Measurements from ENCODE around the gene DLX4. TPM values are rescaled to one million over a fixed set of nuclear protein-coding genes. Genes with fewer than 3 reads are reported as not detected.

Gene DLX4
- total RNA-seq, 2 experiments from 2014 or later, result 0.17 to 0.35 TPM

DNA sequence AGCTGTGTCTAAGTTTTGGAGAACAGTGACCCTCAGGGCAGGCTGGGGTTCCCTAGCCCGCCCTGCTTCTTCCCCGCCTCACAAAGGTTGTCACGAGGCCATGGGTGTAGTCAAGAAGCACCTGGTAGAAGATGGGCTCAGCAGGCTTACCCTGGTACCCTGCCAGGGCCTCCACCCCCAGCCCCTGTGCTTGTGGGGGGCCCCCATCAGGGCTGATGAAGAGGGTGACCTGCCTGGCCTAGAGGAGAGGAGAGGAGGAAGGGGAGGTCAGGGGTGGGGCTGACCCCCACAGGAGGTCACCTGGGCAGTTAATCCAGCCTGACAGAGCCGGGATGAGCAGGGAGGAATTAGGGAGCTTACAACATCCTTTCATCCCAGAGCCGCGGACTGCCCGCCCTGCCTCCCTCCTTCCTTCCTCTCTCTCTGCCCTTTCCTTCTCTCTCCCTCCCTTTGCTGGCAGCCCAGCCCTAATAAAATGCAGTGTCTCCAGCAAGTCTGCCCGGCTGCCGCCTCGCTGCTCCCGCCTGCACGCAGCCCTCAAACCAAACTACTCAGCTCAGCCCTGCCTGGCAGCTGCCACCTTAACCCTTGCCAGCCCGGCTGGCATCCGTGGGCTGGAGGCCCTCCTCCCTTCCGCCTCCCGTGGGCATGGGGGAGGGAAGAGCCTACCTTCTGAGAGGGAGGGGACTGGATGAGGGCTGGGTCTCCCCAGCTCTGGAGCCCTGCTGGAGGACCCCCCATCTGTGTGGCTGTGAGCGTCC is 18.9 kb downstream of the DLX4 start:
- Mint-ChIP-seq H3K27me3 (peaks cover 64% of the 10 kb centered on the region), H3K36me3 (ENCODE audit: low read depth) (no peaks in the 10 kb centered on the region), H3K4me3 (no peak overlapping the region), H3K4me1 (peaks cover 2% of the 10 kb centered on the region), H3K9me3 (no peaks in the 10 kb centered on the region), H3K27ac (no peak overlapping the region)
- POLR2A ChIA-PET, result no interaction called here
- no peak for DNase-seq
- CTCF ChIA-PET, result interaction anchor here (0.6 to 1.9 kb wide), 4 partner anchors 9 to 234 kb away, joined by 3 to 6 read pairs (median 4); no protein-coding TSS in a partner anchor

- Mint-ChIP-seq H3K27me3 (peaks cover 70% of the 10 kb centered on the region), H3K27ac (no peak overlapping the region), H3K36me3 (ENCODE audit: low read depth) (peaks cover 2% of the 10 kb centered on the region), H3K4me1 (peaks cover 10% of the 10 kb centered on the region), H3K9me3 (no peaks in the 10 kb centered on the region), H3K4me3 (no peak overlapping the region)
- POLR2A ChIA-PET, result no interaction called here
- CTCF ChIA-PET, result interaction anchor here (0.5 to 1.4 kb wide), 9 partner anchors 10 to 407 kb away, joined by 3 to 5 read pairs (median 4); partner anchors contain the start of gene PDK2
- no peak for DNase-seq
Measured at GRCh38 chr17:49989518-49989880, 20.5 kb downstream of the DLX4 start.

GRCh38 chr17:49990331-49990730 is 21.3 kb downstream of the DLX4 start:
- no peak overlapping the region for H3K27ac Mint-ChIP-seq
- ChIA-PET POLR2A (no interaction called here), CTCF (interaction anchor here (0.5 to 1.2 kb wide), 8 partner anchors 34 to 407 kb away, joined by 3 to 5 read pairs (median 4); no protein-coding TSS in a partner anchor)
- no peaks in the 10 kb centered on the region for H3K9me3 Mint-ChIP-seq
- H3K27me3 Mint-ChIP-seq, result peaks cover 79% of the 10 kb centered on the region
- peaks cover 4% of the 10 kb centered on the region for H3K36me3 Mint-ChIP-seq (ENCODE audit: low read depth)
- no peak overlapping the region for H3K4me3 Mint-ChIP-seq
- H3K4me1 Mint-ChIP-seq, result peaks cover 16% of the 10 kb centered on the region
- no peak for DNase-seq

- Mint-ChIP-seq H3K27ac (no peak overlapping the region), H3K4me3 (no peak overlapping the region), H3K9me3 (no peaks in the 10 kb centered on the region), H3K4me1 (peaks cover 19% of the 10 kb centered on the region), H3K27me3 (peaks cover 83% of the 10 kb centered on the region), H3K36me3 (ENCODE audit: low read depth) (peaks cover 5% of the 10 kb centered on the region)
- no peak for DNase-seq
- ChIA-PET POLR2A (no interaction called here), CTCF (interaction anchor here (0.7 to 1.0 kb wide), 2 partner anchors 35 to 142 kb away, joined by 3 read pairs; no protein-coding TSS in a partner anchor)
Measured at GRCh38 chr17:49990921-49991320, 21.9 kb downstream of the DLX4 start.

DNA sequence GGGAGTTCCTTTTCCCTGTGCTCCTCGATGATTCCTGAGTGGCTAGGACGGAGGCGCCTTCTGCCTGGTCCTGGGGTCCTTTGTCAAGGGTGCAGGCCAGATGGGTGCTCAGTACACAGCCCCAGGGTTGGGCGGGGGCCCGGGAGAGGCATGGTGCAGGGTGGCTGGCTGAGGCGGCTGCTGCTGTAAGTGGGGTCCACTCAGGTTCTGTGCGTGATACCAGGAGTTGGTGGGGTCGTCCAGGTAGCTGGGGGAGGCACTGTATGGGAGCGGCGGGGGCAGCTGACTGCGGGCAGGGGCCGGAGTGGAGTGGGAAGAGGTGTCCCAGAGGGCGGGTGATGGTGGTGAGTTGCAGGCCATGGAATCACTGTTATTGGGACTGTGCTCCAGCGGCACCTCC is 22.4 kb downstream of the DLX4 start:
- no peak for DNase-seq
- H3K27ac Mint-ChIP-seq, result no peak overlapping the region
- no peaks in the 10 kb centered on the region for H3K9me3 Mint-ChIP-seq
- POLR2A ChIA-PET, result no interaction called here
- H3K36me3 Mint-ChIP-seq (ENCODE audit: low read depth), result peaks cover 5% of the 10 kb centered on the region
- CTCF ChIA-PET, result no interaction called here
- H3K27me3 Mint-ChIP-seq, result peaks cover 87% of the 10 kb centered on the region
- no peak overlapping the region for H3K4me3 Mint-ChIP-seq
- H3K4me1 Mint-ChIP-seq, result peaks cover 24% of the 10 kb centered on the region

GRCh38 chr17:49992191-49992932 is 23.4 kb downstream of the DLX4 start:
- Mint-ChIP-seq H3K4me3 (no peak overlapping the region), H3K27me3 (peaks cover 83% of the 10 kb centered on the region)
- POLR2A ChIA-PET, result no interaction called here

GRCh38 chr17:49992933-49993422 is 24.0 kb downstream of the DLX4 start:
- ChIA-PET POLR2A (no interaction called here), CTCF (interaction anchor here (5.7 kb wide), 1 partner anchor 15 kb away, joined by 41 read pairs; no protein-coding TSS in a partner anchor)

More at GRCh38 chr17:49992191-49992932, 23.4 kb downstream of the DLX4 start:
- DNase-seq, result no peak
- no peaks in the 10 kb centered on the region for H3K9me3 Mint-ChIP-seq
- H3K4me1 Mint-ChIP-seq, result peaks cover 27% of the 10 kb centered on the region
- H3K36me3 Mint-ChIP-seq (ENCODE audit: low read depth), result peaks cover 5% of the 10 kb centered on the region
- H3K27ac Mint-ChIP-seq, result no peak overlapping the region
- CTCF ChIA-PET, result no interaction called here

GRCh38 chr17:49993423-49994060 is 24.6 kb downstream of the DLX4 start:
- Mint-ChIP-seq H3K4me3 (peak overlapping the region; percentile 55), H3K36me3 (ENCODE audit: low read depth) (peaks cover 5% of the 10 kb centered on the region), H3K27ac (peak overlapping the region; percentile 57), H3K4me1 (peaks cover 32% of the 10 kb centered on the region), H3K27me3 (peaks cover 75% of the 10 kb centered on the region), H3K9me3 (no peaks in the 10 kb centered on the region)
- POLR2A ChIA-PET, result no interaction called here
- DNase-seq, result peak; percentile 38
- CTCF ChIA-PET, result interaction anchor here (1.1 to 6.3 kb wide), 3 partner anchors 15 to 132 kb away, joined by 3 to 51 read pairs (median 41); no protein-coding TSS in a partner anchor

More at GRCh38 chr17:49992933-49993422, 24.0 kb downstream of the DLX4 start:
- Mint-ChIP-seq H3K36me3 (ENCODE audit: low read depth) (peaks cover 5% of the 10 kb centered on the region), H3K4me1 (peaks cover 27% of the 10 kb centered on the region), H3K9me3 (no peaks in the 10 kb centered on the region), H3K27me3 (peaks cover 81% of the 10 kb centered on the region), H3K4me3 (peak overlapping the region; percentile 57), H3K27ac (no peak overlapping the region)
- no peak for DNase-seq

- DNase-seq, result no peak
Measured at GRCh38 chr17:49994085-49995054, 25.4 kb downstream of the DLX4 start.

DNA sequence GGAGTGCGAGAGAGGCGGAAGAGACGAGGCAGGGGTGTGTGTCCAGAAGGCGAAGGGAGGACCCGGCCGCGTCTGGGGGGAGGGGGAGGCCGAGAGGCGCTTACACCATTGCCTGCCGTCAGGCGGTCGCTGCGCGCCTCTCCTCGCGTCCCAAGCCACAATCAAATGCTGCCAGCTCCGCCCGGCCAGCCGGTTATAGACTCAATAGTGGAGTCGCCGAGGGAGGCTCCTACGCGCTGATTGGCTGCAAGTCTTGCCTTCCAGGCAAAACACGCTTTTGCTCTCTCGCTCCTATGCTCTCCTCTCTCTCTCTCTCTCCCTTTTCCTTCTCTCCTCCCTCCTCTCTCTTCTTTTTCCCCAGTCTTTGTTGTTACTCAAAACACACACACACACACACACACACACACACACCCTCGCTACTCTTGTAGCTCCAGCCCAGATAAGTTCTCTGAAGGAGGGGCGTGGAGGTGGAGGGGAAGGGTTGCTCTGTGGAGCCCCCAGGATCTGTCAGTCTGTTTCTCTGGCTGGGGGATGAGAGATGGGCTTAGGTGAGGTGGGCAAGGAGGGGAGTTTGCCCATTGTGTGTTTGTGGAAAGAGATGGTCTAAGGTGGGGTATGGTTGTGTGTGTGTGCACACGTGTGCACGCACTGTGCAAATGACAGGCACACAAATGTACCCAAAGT is 26.2 kb downstream of the DLX4 start, which contains the start of gene DLX3:
Gene DLX3, minus strand, starts transcription at position 170 of the 684 bp plus-strand sequence. CDS start 226 bp downstream, outside the sequence.
- H3K36me3 Mint-ChIP-seq (ENCODE audit: low read depth), result peaks cover 5% of the 10 kb centered on the region
- no peak for DNase-seq
- CTCF ChIA-PET, result interaction anchor here (0.6 to 6.3 kb wide), 10 partner anchors 11 to 133 kb away, joined by 3 to 51 read pairs (median 7); no protein-coding TSS in a partner anchor
- peak within 1 kb of the TSS; percentile 6 for H3K27ac Mint-ChIP-seq
- H3K27me3 Mint-ChIP-seq, result peaks cover 70% of the 10 kb centered on the region
- POLR2A ChIA-PET, result no interaction called here
- H3K4me1 Mint-ChIP-seq, result peaks cover 33% of the 10 kb centered on the region
- peak within 1 kb of the TSS; percentile 55 for H3K4me3 Mint-ChIP-seq
- H3K9me3 Mint-ChIP-seq, result no peaks in the 10 kb centered on the region

More at GRCh38 chr17:49994085-49995054, 25.4 kb downstream of the DLX4 start:
- peaks cover 71% of the 10 kb centered on the region for H3K27me3 Mint-ChIP-seq
- CTCF ChIA-PET, result interaction anchor here (0.6 to 6.3 kb wide), 6 partner anchors 16 to 132 kb away, joined by 3 to 51 read pairs (median 4); no protein-coding TSS in a partner anchor
- H3K27ac Mint-ChIP-seq, result peak overlapping the region; percentile 57
- H3K4me1 Mint-ChIP-seq, result peaks cover 35% of the 10 kb centered on the region
- peak overlapping the region; percentile 55 for H3K4me3 Mint-ChIP-seq
- H3K9me3 Mint-ChIP-seq, result no peaks in the 10 kb centered on the region
- H3K36me3 Mint-ChIP-seq (ENCODE audit: low read depth), result peaks cover 5% of the 10 kb centered on the region
- POLR2A ChIA-PET, result no interaction called here

GRCh38 chr17:49996121-49996494 is 27.1 kb downstream of the DLX4 start:
- Mint-ChIP-seq H3K36me3 (ENCODE audit: low read depth) (peaks cover 5% of the 10 kb centered on the region), H3K4me3 (no peak overlapping the region), H3K27me3 (peaks cover 68% of the 10 kb centered on the region), H3K27ac (no peak overlapping the region), H3K9me3 (no peaks in the 10 kb centered on the region), H3K4me1 (peaks cover 33% of the 10 kb centered on the region)
- CTCF ChIA-PET, result interaction anchor here (0.8 to 6.3 kb wide), 33 partner anchors 8 to 438 kb away, joined by 3 to 51 read pairs (median 4); partner anchors contain the start of genes ITGA3, PDK2, SLC35B1 and TAC4
- no peak for DNase-seq
- POLR2A ChIA-PET, result no interaction called here

All from activated CD4-positive, alpha-beta T cell treated with anti-CD3 and anti-CD28 coated beads, Interleukin-2, amount 10 ng/mL, durations not matched to agents 7 days and 5 days (primary cell).